ENCODE results near the gene ENOX1. TPM values are rescaled to one million over a fixed set of nuclear protein-coding genes. Genes with fewer than 3 reads are reported as not detected.

The ENOX1 gene
- total RNA-seq, 1 experiment from 2014 or later = 0.26 TPM

GRCh38 chr13:43662976-43663375, 123.8 kb downstream of the ENOX1 start:
- no peak for TF ChIP-seq GABPB1 (CRISPR knock-in tag; IDR thresholded peaks at IDR 0.05)
- no peak for TF ChIP-seq NFATC4 (CRISPR knock-in tag; IDR thresholded peaks at IDR 0.05)
- TF ChIP-seq ATF2 (CRISPR knock-in tag; IDR thresholded peaks at IDR 0.05; ENCODE audit: borderline replicate concordance, low read depth) = no peak
- no peak for TF ChIP-seq ELF4 (CRISPR knock-in tag; IDR thresholded peaks at IDR 0.05; ENCODE audit: low read depth)
- TF ChIP-seq MLX (CRISPR knock-in tag; IDR thresholded peaks at IDR 0.05) = no peak
- no peak for TF ChIP-seq MXD4 (CRISPR knock-in tag; IDR thresholded peaks at IDR 0.05; ENCODE audit: borderline replicate concordance)
- no peak for TF ChIP-seq ATF3 (CRISPR knock-in tag; conservative IDR thresholded peaks at IDR 0.05)
- no peak for TF ChIP-seq CREM (CRISPR knock-in tag; IDR thresholded peaks at IDR 0.05)
- no peak for TF ChIP-seq ESRRA (CRISPR knock-in tag; IDR thresholded peaks at IDR 0.05; ENCODE audit: borderline replicate concordance)
- TF ChIP-seq NR2C2 (CRISPR knock-in tag; IDR thresholded peaks at IDR 0.05) = no peak
- TF ChIP-seq FOXK1 (CRISPR knock-in tag; IDR thresholded peaks at IDR 0.05) = no peak
- no peak for TF ChIP-seq USF2 (CRISPR knock-in tag; IDR thresholded peaks at IDR 0.05)
- TF ChIP-seq JAZF1 (CRISPR knock-in tag; IDR thresholded peaks at IDR 0.05) = no peak
- no peak for TF ChIP-seq EMX1 (CRISPR knock-in tag; IDR thresholded peaks at IDR 0.05)
- TF ChIP-seq ATF1 (CRISPR knock-in tag; IDR thresholded peaks at IDR 0.05) = no peak
- no peak for TF ChIP-seq PRRX2 (CRISPR knock-in tag; IDR thresholded peaks at IDR 0.05)
- no peak for TF ChIP-seq ATF6 (CRISPR knock-in tag; IDR thresholded peaks at IDR 0.05)
- no peaks in the 10 kb centered on the region for H3K36me3 Mint-ChIP-seq
- DNase-seq (ENCODE audit: low spot score) (no peak), ATAC-seq (no peak)
- H3K9me3 Mint-ChIP-seq = no peaks in the 10 kb centered on the region
- no peak overlapping the region for H3K4me3 Mint-ChIP-seq
- H3K27ac Mint-ChIP-seq = no peak overlapping the region
- no peaks in the 10 kb centered on the region for H3K27me3 Mint-ChIP-seq (ENCODE audit: low read depth)
- peaks cover 10% of the 10 kb centered on the region for H3K4me1 Mint-ChIP-seq
- ChIA-PET POLR2A (no interaction called here), CTCF (no interaction called here)

- Mint-ChIP-seq H3K9me3 (no peaks in the 10 kb centered on the region), H3K36me3 (no peaks in the 10 kb centered on the region), H3K4me3 (no peak overlapping the region), H3K27me3 (ENCODE audit: low read depth) (no peaks in the 10 kb centered on the region), H3K4me1 (peaks cover 10% of the 10 kb centered on the region), H3K27ac (no peak overlapping the region)
- DNase-seq (ENCODE audit: low spot score) (no peak), ATAC-seq (no peak)
- ChIA-PET CTCF (no interaction called here), POLR2A (no interaction called here)
- no peak for TF ChIP-seq EMX1 (CRISPR knock-in tag; IDR thresholded peaks at IDR 0.05)
- no peak for TF ChIP-seq USF2 (CRISPR knock-in tag; IDR thresholded peaks at IDR 0.05)
- no peak for TF ChIP-seq JAZF1 (CRISPR knock-in tag; IDR thresholded peaks at IDR 0.05)
- TF ChIP-seq ARID4B (CRISPR knock-in tag; IDR thresholded peaks at IDR 0.05; ENCODE audit: borderline replicate concordance) = no peak
- TF ChIP-seq FOXP1 (CRISPR knock-in tag; IDR thresholded peaks at IDR 0.05; ENCODE audit: borderline replicate concordance) = no peak
- TF ChIP-seq FOXK1 (CRISPR knock-in tag; IDR thresholded peaks at IDR 0.05) = no peak
- TF ChIP-seq PRDM15 (CRISPR knock-in tag; IDR thresholded peaks at IDR 0.05) = no peak
Observed at GRCh38 chr13:43661161-43661830, 125.5 kb downstream of the ENOX1 start.
